Spleen (tissue), 13 donors: ENCODE data around the gene MED1. TPM values are rescaled to one million over a fixed set of nuclear protein-coding genes. Genes with fewer than 3 reads are reported as not detected.
"Not testable (repeated sequence)": the region's sequence is repeated elsewhere in the genome, so short reads cannot be mapped to it uniquely, and the experiment has no call there.

Experiments used
- DNase-seq: peaks from one replicate; pipeline ENCODE4 v3.0.0-alpha.2; 2020
- H3K27ac ChIP-seq, 8 donors: fragments of 200-600 bp; sonication (generic) in 7 of 8; 1 replicate in 4 of 8; 2 replicates in 4 of 8; pipeline versions ENCODE4 v1.5.0 to v1.8.0; 2016 to 2021; ENCODE audit warnings: inconsistent platforms in 4 of 8, mild to moderate bottlenecking in 4 of 8, moderate library complexity in 1 of 8
- H3K27me3 ChIP-seq, 7 donors: fragments of 200-600 bp; sonication (generic) in 6 of 7; replicated peaks in 1 of 7; 1 replicate in 4 of 7; 2 replicates in 3 of 7; pipeline versions ENCODE4 v1.5.0 to v1.8.0; 2016 to 2021; ENCODE audit warnings: inconsistent platforms in 3 of 7, mild to moderate bottlenecking in 1 of 7
- H3K36me3 ChIP-seq, 6 donors: fragments of 200-600 bp; sonication (generic) in 5 of 6; 1 replicate in 4 of 6; 2 replicates in 2 of 6; pipeline versions ENCODE4 v1.5.0 to v1.8.0; 2016 to 2021; ENCODE audit warnings: inconsistent platforms in 2 of 6
- H3K4me1 ChIP-seq, 6 donors: fragments of 200-600 bp; sonication (generic) in 5 of 6; 1 replicate in 3 of 6; 2 replicates in 3 of 6; pipeline versions ENCODE4 v1.5.0 to v1.8.0; 2016 to 2021; ENCODE audit warnings: inconsistent platforms in 3 of 6
- H3K4me3 ChIP-seq, 8 donors: fragments of 200-600 bp; sonication (generic) in 7 of 8; 1 replicate in 4 of 8; 2 replicates in 4 of 8; pipeline versions ENCODE4 v1.5.0 to v1.8.0; 2016 to 2021; ENCODE audit warnings: inconsistent platforms in 4 of 8, mild to moderate bottlenecking in 4 of 8, moderate library complexity in 2 of 8
- H3K9me3 ChIP-seq, 8 donors: fragments of 200-600 bp; sonication (generic) in 7 of 8; 1 replicate in 4 of 8; 2 replicates in 4 of 8; pipeline versions ENCODE4 v1.5.0 to v1.8.0; 2016 to 2021; ENCODE audit warnings: inconsistent platforms in 4 of 8
- CTCF ChIP-seq, 11 experiments: fragments of 200-600 bp in 7 of 11; fragments of 450-650 bp in 4 of 11; sonication (generic) in 4 of 11; IDR thresholded peaks in 8 of 11; conservative IDR thresholded peaks in 3 of 11; 1 replicate in 7 of 11; 2 replicates in 4 of 11; pipeline versions ENCODE4 v1.4.0 to v1.8.0; 2016 to 2021; ENCODE audit warnings: antibody characterized with exemption in 11 of 11, inconsistent platforms in 4 of 11, mild to moderate bottlenecking in 1 of 11
- POLR2A ChIP-seq, 3 donors: fragments of 450-650 bp; IDR thresholded peaks; one replicate each; pipeline ENCODE4 v1.5.1; 2017; ENCODE audit warnings: antibody characterized with exemption in 3 of 3, mild to moderate bottlenecking in 1 of 3
- POLR2AphosphoS5 ChIP-seq, 3 donors: sonication (generic); formaldehyde crosslinking; IDR thresholded peaks; one replicate each; pipeline ENCODE4 v1.5.1; 2017; ENCODE audit warnings: antibody characterized with exemption in 3 of 3
- WGBS, 5 donors: extraction: QIAGEN DNeasy Blood & Tissue Kit in 3 of 5; methylation state at CpG; one replicate each; pipeline versions ENCODE4 v1.1.5 to v1.1.7; 2013 to 2018; 5-methylcytosine and 5-hydroxymethylcytosine counted together
- intact Hi-C: fragments of 100-400 bp; cut with DNase I; formaldehyde crosslinking; loops from one replicate; pipeline ENCODE4 v1.15.0; 2023; ENCODE audit warnings: low total_unique reads
- long read RNA-seq, 2 donors: transcript quantifications; one replicate each; lab custom pipeline, GENCODE V29; 2026
- polyA plus RNA-seq, 3 donors: library from polyadenylated mRNA; stranded (reverse); fragments of 200-250 nt; gene quantifications; one replicate each; pipeline ENCODE4 v1.2.1, GENCODE V29; 2013
- total RNA-seq, 7 donors: library from RNA; depleted of rRNA in 3 of 7; stranded (reverse); fragments of >200 nt in 3 of 7; fragmentation: NEBNext Ultra II Directional in 4 of 7; extraction: Animal tissue kit (Norgen Biotek cat#: 25700) in 4 of 7; gene quantifications; one replicate each; pipeline versions ENCODE4 v1.1.0 to v1.2.1, GENCODE V29; 2016 to 2021
- donor health status: healthy with polysubstance abuse.
- donor health status: DM: no; HTN: no; CAD: no; lungs with moderate emphysema.
- donor health status: DM: no; HTN: no; CAD: no.
- donor health status: Bipolar disorder and iron deficiency.
- donor health status: healthy.
- donor health status: DM: no; HTN: no; CAD: no.
- donor health status: DM: yes; HTN: yes; CAD: no.

Gene MED1
- 10 to 100 TPM; 29.7 to 43.9 (median 39.1) TPM for total RNA-seq
- 10 to 100 TPM in 1 of 3 donors, 1 to 10 TPM in 2; 4.4 to 10.2 (median 4.9) TPM for polyA plus RNA-seq
- long read RNA-seq, donor 1, full-length matches to known transcripts, result 6 of 6 reads
- long read RNA-seq, donor 1, partial matches to known transcripts, result 0 of 6 reads
- long read RNA-seq, donor 1, other reads (novel, unspliced or antisense), result 0 of 6 reads
- long read RNA-seq, donor 2, full-length matches to known transcripts, result 2 of 2 reads
- long read RNA-seq, donor 2, partial matches to known transcripts, result 0 of 2 reads
- long read RNA-seq, donor 2, other reads (novel, unspliced or antisense), result 0 of 2 reads

- peaks cover 17 to 43% (median 32%) of the 10 kb centered on the region in 6 donors for H3K4me1 ChIP-seq
- peak; percentile 97 for DNase-seq
- peak; percentile 70 to 91 (median 86) for TF ChIP-seq POLR2AphosphoS5 (IDR thresholded peaks at IDR 0.05)
- peak in 1 of 3 donors; percentile 51 for TF ChIP-seq POLR2A (IDR thresholded peaks at IDR 0.05)
- TF ChIP-seq CTCF (IDR thresholded peaks at IDR 0.05 in 8 of 11, conservative IDR thresholded peaks at IDR 0.05 in 3 of 11), result peak in 4 of 11 experiments; percentile 13 to 57 (median 35)
- peak within 1 kb of the TSS; percentile 65 to 91 (median 86) for H3K27ac ChIP-seq
- H3K27me3 ChIP-seq, result no peaks in the 10 kb centered on the region
- H3K4me3 ChIP-seq, result peak within 1 kb of the TSS; percentile 64 to 95 (median 82)
- H3K36me3 ChIP-seq, result peaks cover 0 to 33% (median 23%) of the 10 kb centered on the region in 6 donors
- 0 to 1% (median 0%) methylated on average over 37 of the region's 37 CpGs for WGBS, 5 donors
- intact Hi-C loops, result no loop called here
- no peaks in the 10 kb centered on the region for H3K9me3 ChIP-seq
These were observed at the start of gene MED1 for GRCh38 chr17:39450847-39451581. TSS of gene MED1 (minus strand) at chr17:39451263. CDS start at chr17:39451062, 201 bp downstream.

- H3K36me3 ChIP-seq, result peaks cover 13 to 98% (median 96%) of the 10 kb centered on the region in 6 donors
- DNase-seq, H3K4me3 ChIP-seq, H3K4me1 ChIP-seq, intact Hi-C loops, H3K27me3 ChIP-seq, H3K9me3 ChIP-seq, H3K27ac ChIP-seq: not testable (repeated sequence)
- WGBS, 5 donors, result 91 to 98% (median 94%) methylated on average over 12 of the region's 12 CpGs
These were observed 45.9 kb upstream of the MED1 start for GRCh38 chr17:39496921-39497320.

GRCh38 chr17:39487946-39488345 lies 36.9 kb upstream of the MED1 start:
- Histone ChIP-seq H3K9me3 (no peaks in the 10 kb centered on the region), H3K36me3 (peaks cover 2 to 99% (median 37%) of the 10 kb centered on the region in 6 donors), H3K27ac (no peak overlapping the region), H3K4me3 (no peak overlapping the region), H3K4me1 (peaks cover 0 to 17% (median 5%) of the 10 kb centered on the region in 6 donors), H3K27me3 (no peaks in the 10 kb centered on the region)
- WGBS, 5 donors, result 94 to 98% (median 95%) methylated on average over 4 of the region's 4 CpGs
- no peak for DNase-seq
- intact Hi-C loops, result no loop called here
- TF ChIP-seq POLR2AphosphoS5 (IDR thresholded peaks at IDR 0.05) (no peak), CTCF (IDR thresholded peaks at IDR 0.05 in 8 of 11, conservative IDR thresholded peaks at IDR 0.05 in 3 of 11) (no peak), POLR2A (IDR thresholded peaks at IDR 0.05) (no peak)

GRCh38 chr17:39487490-39487889 lies 36.4 kb upstream of the MED1 start:
- DNase-seq, H3K27ac ChIP-seq: not testable (repeated sequence)

GRCh38 chr17:39486242-39486641 lies 35.2 kb upstream of the MED1 start:
- no peaks in the 10 kb centered on the region for H3K9me3 ChIP-seq
- H3K27me3 ChIP-seq, result no peaks in the 10 kb centered on the region
- H3K36me3 ChIP-seq, result peaks cover 0 to 99% (median 31%) of the 10 kb centered on the region in 6 donors
- WGBS, 5 donors, result 79 to 88% (median 80%) methylated on average over 2 of the region's 2 CpGs
- DNase-seq, result no peak
- peaks cover 0 to 17% (median 5%) of the 10 kb centered on the region in 6 donors for H3K4me1 ChIP-seq
- TF ChIP-seq CTCF (IDR thresholded peaks at IDR 0.05 in 8 of 11, conservative IDR thresholded peaks at IDR 0.05 in 3 of 11) (no peak), POLR2A (IDR thresholded peaks at IDR 0.05) (no peak), POLR2AphosphoS5 (IDR thresholded peaks at IDR 0.05) (no peak)
- no peak overlapping the region for H3K27ac ChIP-seq
- intact Hi-C loops, result no loop called here
- H3K4me3 ChIP-seq, result no peak overlapping the region

More at GRCh38 chr17:39487490-39487889, 36.4 kb upstream of the MED1 start:
- Histone ChIP-seq H3K4me1 (peaks cover 0 to 17% (median 5%) of the 10 kb centered on the region in 6 donors), H3K36me3 (peaks cover 0 to 99% (median 33%) of the 10 kb centered on the region in 6 donors)
- intact Hi-C loops, H3K27me3 ChIP-seq, H3K9me3 ChIP-seq, H3K4me3 ChIP-seq: not testable (repeated sequence)
- WGBS, 5 donors, result 84 to 94% (median 91%) methylated on average over 3 of the region's 3 CpGs
